Measurements from ENCODE around the gene PIP5KL1. TPM values are rescaled to one million over a fixed set of nuclear protein-coding genes. Genes with fewer than 3 reads are reported as not detected.

PIP5KL1 gene
- total and polyA plus RNA-seq, 2 experiments from 2014 or later = 1.4 to 1.6 TPM

GRCh38 chr9:127910613-127911205, 19.9 kb downstream of the PIP5KL1 start:
- H3K4me3 ChIP-seq = no peak overlapping the region
- no peaks in the 10 kb centered on the region for H3K9me2 ChIP-seq (replicated peaks; ENCODE audit: insufficient read depth)
- 77% methylated on average over 6 of the region's 6 CpGs for WGBS (ENCODE audit: low lambda C conversion rate, missing lambda C conversion rate)
- H3K27ac ChIP-seq = no peak overlapping the region
- TF ChIP-seq EZH2 (IDR thresholded peaks at IDR 0.05; ENCODE audit: borderline replicate concordance) (no peak), EZH2phosphoT487 (IDR thresholded peaks at IDR 0.05; ENCODE audit: low read depth, severe bottlenecking, unreplicated experiment) (no peak)
- TF ChIP-seq, protein P1, sequence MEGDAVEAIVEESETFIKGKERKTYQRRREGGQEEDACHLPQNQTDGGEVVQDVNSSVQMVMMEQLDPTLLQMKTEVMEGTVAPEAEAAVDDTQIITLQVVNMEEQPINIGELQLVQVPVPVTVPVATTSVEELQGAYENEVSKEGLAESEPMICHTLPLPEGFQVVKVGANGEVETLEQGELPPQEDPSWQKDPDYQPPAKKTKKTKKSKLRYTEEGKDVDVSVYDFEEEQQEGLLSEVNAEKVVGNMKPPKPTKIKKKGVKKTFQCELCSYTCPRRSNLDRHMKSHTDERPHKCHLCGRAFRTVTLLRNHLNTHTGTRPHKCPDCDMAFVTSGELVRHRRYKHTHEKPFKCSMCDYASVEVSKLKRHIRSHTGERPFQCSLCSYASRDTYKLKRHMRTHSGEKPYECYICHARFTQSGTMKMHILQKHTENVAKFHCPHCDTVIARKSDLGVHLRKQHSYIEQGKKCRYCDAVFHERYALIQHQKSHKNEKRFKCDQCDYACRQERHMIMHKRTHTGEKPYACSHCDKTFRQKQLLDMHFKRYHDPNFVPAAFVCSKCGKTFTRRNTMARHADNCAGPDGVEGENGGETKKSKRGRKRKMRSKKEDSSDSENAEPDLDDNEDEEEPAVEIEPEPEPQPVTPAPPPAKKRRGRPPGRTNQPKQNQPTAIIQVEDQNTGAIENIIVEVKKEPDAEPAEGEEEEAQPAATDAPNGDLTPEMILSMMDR (IDR thresholded peaks at IDR 0.05; ENCODE audit: poor library complexity) = peak; percentile 35
- no peak overlapping the region for H2AFZ ChIP-seq
- DNase-seq (ENCODE audit: low spot score) = no peak
- H3K79me2 ChIP-seq = no peaks in the 10 kb centered on the region
- H3K36me3 ChIP-seq (replicated peaks; ENCODE audit: insufficient read depth, low read depth) = no peaks in the 10 kb centered on the region
- H3K4me2 ChIP-seq = no peak overlapping the region
- H3K9me3 ChIP-seq (ENCODE audit: low read depth) = no peaks in the 10 kb centered on the region
- no peaks in the 10 kb centered on the region for H3K27me3 ChIP-seq
- H4K20me1 ChIP-seq (ENCODE audit: insufficient read depth, poor library complexity, severe bottlenecking) = no peaks in the 10 kb centered on the region
- peaks cover 16% of the 10 kb centered on the region for H3K4me1 ChIP-seq (ENCODE audit: insufficient read depth)

GRCh38 chr9:127909839-127910273, 20.7 kb downstream of the PIP5KL1 start:
- H3K4me1 ChIP-seq (ENCODE audit: insufficient read depth) = peaks cover 12% of the 10 kb centered on the region
- no peaks in the 10 kb centered on the region for H3K9me3 ChIP-seq (ENCODE audit: low read depth)
- no peak for TF ChIP-seq EZH2 (IDR thresholded peaks at IDR 0.05; ENCODE audit: borderline replicate concordance)
- H3K4me3 ChIP-seq = no peak overlapping the region
- WGBS (ENCODE audit: low lambda C conversion rate, missing lambda C conversion rate) = 90% methylated on average over 17 of the region's 17 CpGs
- no peak overlapping the region for H2AFZ ChIP-seq
- no peaks in the 10 kb centered on the region for H3K36me3 ChIP-seq (replicated peaks; ENCODE audit: insufficient read depth, low read depth)
- H3K27ac ChIP-seq = no peak overlapping the region
- H3K27me3 ChIP-seq = no peaks in the 10 kb centered on the region
- no peak overlapping the region for H3K4me2 ChIP-seq
- H4K20me1 ChIP-seq (ENCODE audit: insufficient read depth, poor library complexity, severe bottlenecking) = no peaks in the 10 kb centered on the region
- no peak for DNase-seq (ENCODE audit: low spot score)
- H3K79me2 ChIP-seq = no peaks in the 10 kb centered on the region
- no peaks in the 10 kb centered on the region for H3K9me2 ChIP-seq (replicated peaks; ENCODE audit: insufficient read depth)

DNA sequence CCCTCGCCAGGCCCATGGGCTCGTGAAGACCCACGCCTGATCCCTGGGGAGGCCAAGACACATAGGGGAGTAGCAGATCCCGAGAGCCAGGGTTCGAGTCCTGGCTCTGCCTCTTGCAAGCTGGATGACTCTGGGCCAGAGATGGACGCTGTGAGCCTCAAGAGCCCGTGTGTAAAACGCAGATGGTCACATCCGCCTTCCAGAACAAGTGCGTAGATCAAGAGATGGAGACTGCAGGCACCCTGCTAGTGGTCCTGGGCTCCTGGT, 22.0 kb downstream of the PIP5KL1 start:
- no peak for DNase-seq (ENCODE audit: low spot score)
- WGBS (ENCODE audit: low lambda C conversion rate, missing lambda C conversion rate) = 98% methylated on average over 10 of the region's 10 CpGs
- no peak overlapping the region for H3K4me3 ChIP-seq
- H3K4me2 ChIP-seq = no peak overlapping the region
- no peaks in the 10 kb centered on the region for H3K9me2 ChIP-seq (replicated peaks; ENCODE audit: insufficient read depth)
- no peaks in the 10 kb centered on the region for H3K9me3 ChIP-seq (ENCODE audit: low read depth)
- no peak overlapping the region for H3K27ac ChIP-seq
- no peak overlapping the region for H2AFZ ChIP-seq
- peaks cover 25% of the 10 kb centered on the region for H3K4me1 ChIP-seq (ENCODE audit: insufficient read depth)
- H3K79me2 ChIP-seq = no peaks in the 10 kb centered on the region
- H3K27me3 ChIP-seq = no peaks in the 10 kb centered on the region
- no peak for TF ChIP-seq EZH2phosphoT487 (IDR thresholded peaks at IDR 0.05; ENCODE audit: low read depth, severe bottlenecking, unreplicated experiment)
- TF ChIP-seq, protein P1 (IDR thresholded peaks at IDR 0.05; ENCODE audit: poor library complexity) = no peak
- no peak for TF ChIP-seq EZH2 (IDR thresholded peaks at IDR 0.05; ENCODE audit: borderline replicate concordance)
- no peaks in the 10 kb centered on the region for H4K20me1 ChIP-seq (ENCODE audit: insufficient read depth, poor library complexity, severe bottlenecking)
- H3K36me3 ChIP-seq (replicated peaks; ENCODE audit: insufficient read depth, low read depth) = no peaks in the 10 kb centered on the region

DNA sequence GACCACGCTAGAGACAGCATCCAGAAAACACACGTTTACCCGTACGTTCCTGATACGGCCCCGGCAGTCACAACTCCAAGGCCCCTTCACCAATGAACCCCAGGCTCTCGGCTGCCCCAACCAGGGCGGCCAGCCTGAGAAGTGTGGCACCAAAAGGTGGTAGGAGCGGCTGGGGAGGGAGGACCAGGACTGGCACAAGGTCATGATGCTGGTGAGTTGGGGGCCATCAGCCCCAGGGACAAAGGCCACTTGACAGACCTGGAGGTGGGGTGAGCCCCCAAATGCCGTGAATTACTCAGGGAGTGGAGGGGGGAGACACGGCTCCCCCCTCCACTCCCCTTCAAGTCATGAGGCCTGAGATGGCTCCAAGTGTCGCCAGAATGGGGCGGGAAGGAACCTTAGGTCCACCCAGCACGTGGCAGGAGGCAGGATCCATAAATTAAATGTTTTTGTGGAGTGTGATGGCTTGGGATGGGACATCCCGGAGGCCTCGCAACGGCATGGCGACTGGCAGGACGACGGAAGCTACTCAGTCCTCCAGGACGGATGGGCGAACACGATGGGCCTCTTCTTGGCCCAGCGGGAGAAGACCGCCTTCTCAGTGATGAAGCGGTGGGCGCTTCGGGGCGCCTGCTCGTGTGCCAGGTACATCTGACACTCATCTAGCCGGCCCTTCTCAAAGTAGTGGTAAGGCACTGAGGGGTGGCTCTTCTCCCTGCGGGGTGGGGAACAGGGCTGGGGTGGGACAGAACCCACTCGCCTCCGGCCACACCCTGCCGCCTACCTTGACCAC, 22.5 kb downstream of the PIP5KL1 start:
- peaks cover 26% of the 10 kb centered on the region for H3K4me1 ChIP-seq (ENCODE audit: insufficient read depth)
- H3K79me2 ChIP-seq = no peaks in the 10 kb centered on the region
- DNase-seq (ENCODE audit: low spot score) = no peak
- no peaks in the 10 kb centered on the region for H3K36me3 ChIP-seq (replicated peaks; ENCODE audit: insufficient read depth, low read depth)
- no peak overlapping the region for H3K4me3 ChIP-seq
- H4K20me1 ChIP-seq (ENCODE audit: insufficient read depth, poor library complexity, severe bottlenecking) = no peaks in the 10 kb centered on the region
- H3K9me3 ChIP-seq (ENCODE audit: low read depth) = no peaks in the 10 kb centered on the region
- no peaks in the 10 kb centered on the region for H3K9me2 ChIP-seq (replicated peaks; ENCODE audit: insufficient read depth)
- no peak overlapping the region for H3K27ac ChIP-seq
- WGBS (ENCODE audit: low lambda C conversion rate, missing lambda C conversion rate) = 88% methylated on average over 33 of the region's 35 CpGs
- no peak for TF ChIP-seq EZH2phosphoT487 (IDR thresholded peaks at IDR 0.05; ENCODE audit: low read depth, severe bottlenecking, unreplicated experiment)
- TF ChIP-seq, protein P1 (IDR thresholded peaks at IDR 0.05; ENCODE audit: poor library complexity) = no peak
- TF ChIP-seq EZH2 (IDR thresholded peaks at IDR 0.05; ENCODE audit: borderline replicate concordance) = no peak
- H3K4me2 ChIP-seq = no peak overlapping the region
- H3K27me3 ChIP-seq = no peaks in the 10 kb centered on the region
- no peak overlapping the region for H2AFZ ChIP-seq
